ENCODE data around the gene ACE.

Gene ACE

GRCh38 chr17:63524051-63524450, 47.2 kb downstream of the ACE start:
- H3K36me3 ChIP-seq (ENCODE audit: insufficient read depth, low read length) = no peaks in the 10 kb centered on the region
- peaks cover 3% of the 10 kb centered on the region for H3K4me1 ChIP-seq (ENCODE audit: insufficient read depth, low read length)
- H3K27me3 ChIP-seq (ENCODE audit: insufficient read depth, low read length) = peaks cover 23% of the 10 kb centered on the region
- H3K4me3 ChIP-seq (ENCODE audit: low read length) = no peak overlapping the region
- H2AFZ ChIP-seq (ENCODE audit: low read depth, low read length) = no peak overlapping the region
- no peaks in the 10 kb centered on the region for H3K9me3 ChIP-seq (ENCODE audit: low read length)

GRCh38 chr17:63525190-63525946, 48.5 kb downstream of the ACE start:
- Histone ChIP-seq H2AFZ (ENCODE audit: low read depth, low read length) (no peak overlapping the region), H3K4me3 (ENCODE audit: low read length) (no peak overlapping the region), H3K4me1 (ENCODE audit: insufficient read depth, low read length) (peaks cover 3% of the 10 kb centered on the region), H3K27me3 (ENCODE audit: insufficient read depth, low read length) (peaks cover 23% of the 10 kb centered on the region), H3K9me3 (ENCODE audit: low read length) (no peaks in the 10 kb centered on the region), H3K36me3 (ENCODE audit: insufficient read depth, low read length) (no peaks in the 10 kb centered on the region)

- peaks cover 20% of the 10 kb centered on the region for H3K27me3 ChIP-seq (ENCODE audit: insufficient read depth, low read length)
- H3K9me3 ChIP-seq (ENCODE audit: low read length) = no peaks in the 10 kb centered on the region
- H3K4me3 ChIP-seq (ENCODE audit: low read length) = no peak overlapping the region
- H2AFZ ChIP-seq (ENCODE audit: low read depth, low read length) = no peak overlapping the region
- peaks cover 3% of the 10 kb centered on the region for H3K4me1 ChIP-seq (ENCODE audit: insufficient read depth, low read length)
- no peaks in the 10 kb centered on the region for H3K36me3 ChIP-seq (ENCODE audit: insufficient read depth, low read length)
Measured at GRCh38 chr17:63526861-63527260, 50.0 kb downstream of the ACE start.

GRCh38 chr17:63528183-63528582, 51.3 kb downstream of the ACE start:
- H3K36me3 ChIP-seq (ENCODE audit: insufficient read depth, low read length) = no peaks in the 10 kb centered on the region
- H3K4me3 ChIP-seq (ENCODE audit: low read length) = no peak overlapping the region
- H3K4me1 ChIP-seq (ENCODE audit: insufficient read depth, low read length) = peaks cover 3% of the 10 kb centered on the region
- H3K27me3 ChIP-seq (ENCODE audit: insufficient read depth, low read length) = peaks cover 20% of the 10 kb centered on the region
- H3K9me3 ChIP-seq (ENCODE audit: low read length) = no peaks in the 10 kb centered on the region
- no peak overlapping the region for H2AFZ ChIP-seq (ENCODE audit: low read depth, low read length)

- Histone ChIP-seq H3K4me1 (ENCODE audit: insufficient read depth, low read length) (no peaks in the 10 kb centered on the region), H3K4me3 (ENCODE audit: low read length) (no peak overlapping the region), H3K36me3 (ENCODE audit: insufficient read depth, low read length) (no peaks in the 10 kb centered on the region), H2AFZ (ENCODE audit: low read depth, low read length) (no peak overlapping the region), H3K9me3 (ENCODE audit: low read length) (no peaks in the 10 kb centered on the region), H3K27me3 (ENCODE audit: insufficient read depth, low read length) (peaks cover 18% of the 10 kb centered on the region)
Measured at GRCh38 chr17:63529711-63530556, 53.1 kb downstream of the ACE start.

GRCh38 chr17:63530557-63531021, 53.7 kb downstream of the ACE start:
- Histone ChIP-seq H2AFZ (ENCODE audit: low read depth, low read length) (no peak overlapping the region), H3K4me3 (ENCODE audit: low read length) (no peak overlapping the region), H3K9me3 (ENCODE audit: low read length) (no peaks in the 10 kb centered on the region), H3K36me3 (ENCODE audit: insufficient read depth, low read length) (no peaks in the 10 kb centered on the region), H3K4me1 (ENCODE audit: insufficient read depth, low read length) (no peaks in the 10 kb centered on the region), H3K27me3 (ENCODE audit: insufficient read depth, low read length) (peaks cover 15% of the 10 kb centered on the region)

- H3K4me3 ChIP-seq (ENCODE audit: low read length) = no peak overlapping the region
- H3K27me3 ChIP-seq (ENCODE audit: insufficient read depth, low read length) = peaks cover 9% of the 10 kb centered on the region
Measured at GRCh38 chr17:63531022-63531965, 54.4 kb downstream of the ACE start.

GRCh38 chr17:63533433-63534077, 56.7 kb downstream of the ACE start:
- no peaks in the 10 kb centered on the region for H3K27me3 ChIP-seq (ENCODE audit: insufficient read depth, low read length)
- no peaks in the 10 kb centered on the region for H3K36me3 ChIP-seq (ENCODE audit: insufficient read depth, low read length)
- H2AFZ ChIP-seq (ENCODE audit: low read depth, low read length) = no peak overlapping the region
- H3K4me1 ChIP-seq (ENCODE audit: insufficient read depth, low read length) = no peaks in the 10 kb centered on the region
- H3K4me3 ChIP-seq (ENCODE audit: low read length) = no peak overlapping the region
- no peaks in the 10 kb centered on the region for H3K9me3 ChIP-seq (ENCODE audit: low read length)

More at GRCh38 chr17:63531022-63531965, 54.4 kb downstream of the ACE start:
- Histone ChIP-seq H3K9me3 (ENCODE audit: low read length) (no peaks in the 10 kb centered on the region), H3K36me3 (ENCODE audit: insufficient read depth, low read length) (no peaks in the 10 kb centered on the region), H3K4me1 (ENCODE audit: insufficient read depth, low read length) (no peaks in the 10 kb centered on the region), H2AFZ (ENCODE audit: low read depth, low read length) (no peak overlapping the region)

GRCh38 chr17:63534078-63534570, 57.3 kb downstream of the ACE start:
- no peaks in the 10 kb centered on the region for H3K4me1 ChIP-seq (ENCODE audit: insufficient read depth, low read length)
- no peaks in the 10 kb centered on the region for H3K27me3 ChIP-seq (ENCODE audit: insufficient read depth, low read length)
- H3K36me3 ChIP-seq (ENCODE audit: insufficient read depth, low read length) = no peaks in the 10 kb centered on the region
- no peak overlapping the region for H2AFZ ChIP-seq (ENCODE audit: low read depth, low read length)
- H3K4me3 ChIP-seq (ENCODE audit: low read length) = no peak overlapping the region
- H3K9me3 ChIP-seq (ENCODE audit: low read length) = no peaks in the 10 kb centered on the region

- Histone ChIP-seq H3K4me3 (ENCODE audit: low read length) (no peak overlapping the region), H3K9me3 (ENCODE audit: low read length) (no peaks in the 10 kb centered on the region), H3K36me3 (ENCODE audit: insufficient read depth, low read length) (no peaks in the 10 kb centered on the region), H3K27me3 (ENCODE audit: insufficient read depth, low read length) (peaks cover 4% of the 10 kb centered on the region), H2AFZ (ENCODE audit: low read depth, low read length) (no peak overlapping the region), H3K4me1 (ENCODE audit: insufficient read depth, low read length) (no peaks in the 10 kb centered on the region)
Measured at GRCh38 chr17:63534816-63535455, 58.1 kb downstream of the ACE start.

- Histone ChIP-seq H3K36me3 (ENCODE audit: insufficient read depth, low read length) (no peaks in the 10 kb centered on the region), H3K4me1 (ENCODE audit: insufficient read depth, low read length) (peaks cover 2% of the 10 kb centered on the region), H3K4me3 (ENCODE audit: low read length) (no peak overlapping the region)
Measured at GRCh38 chr17:63535640-63536039, 58.8 kb downstream of the ACE start.

GRCh38 chr17:63537001-63537400, 60.1 kb downstream of the ACE start:
- no peaks in the 10 kb centered on the region for H3K36me3 ChIP-seq (ENCODE audit: insufficient read depth, low read length)
- no peak overlapping the region for H3K4me3 ChIP-seq (ENCODE audit: low read length)
- H2AFZ ChIP-seq (ENCODE audit: low read depth, low read length) = no peak overlapping the region
- H3K9me3 ChIP-seq (ENCODE audit: low read length) = no peaks in the 10 kb centered on the region
- H3K27me3 ChIP-seq (ENCODE audit: insufficient read depth, low read length) = peaks cover 4% of the 10 kb centered on the region
- peaks cover 6% of the 10 kb centered on the region for H3K4me1 ChIP-seq (ENCODE audit: insufficient read depth, low read length)

More at GRCh38 chr17:63535640-63536039, 58.8 kb downstream of the ACE start:
- Histone ChIP-seq H2AFZ (ENCODE audit: low read depth, low read length) (no peak overlapping the region), H3K9me3 (ENCODE audit: low read length) (no peaks in the 10 kb centered on the region), H3K27me3 (ENCODE audit: insufficient read depth, low read length) (peaks cover 4% of the 10 kb centered on the region)
